H9 (cell line): Measurements from ENCODE around the gene MUC2. TPM values are rescaled to one million over a fixed set of nuclear protein-coding genes. Genes with fewer than 3 reads are reported as not detected.

ENCODE experiments used
- DNase-seq: peaks from one replicate; pipeline ENCODE4 v3.0.0-alpha.2; 2017
- H2AFZ ChIP-seq: one replicate; pipeline ENCODE4 v1.6.1; 2013; ENCODE audit warnings: mild to moderate bottlenecking, low read length, control low read depth, moderate library complexity
- H2AK5ac ChIP-seq: 2 replicates; pipeline ENCODE4 v1.6.1; 2013; ENCODE audit warnings: low read length, control low read depth, mixed read lengths; ENCODE audit not compliant: insufficient read length
- H2BK120ac ChIP-seq: one replicate; pipeline ENCODE4 v1.6.1; 2013; ENCODE audit warnings: low read depth, mild to moderate bottlenecking, low read length, control low read depth, inconsistent platforms; ENCODE audit not compliant: poor library complexity, severe bottlenecking
- H2BK12ac ChIP-seq: 2 replicates; pipeline ENCODE4 v1.6.1; 2013; ENCODE audit warnings: low read length, control low read depth, mixed read lengths, low read depth; ENCODE audit not compliant: insufficient read length
- H2BK15ac ChIP-seq: 2 replicates; pipeline ENCODE4 v1.6.1; 2013; ENCODE audit warnings: low read depth, low read length, control low read depth
- H2BK20ac ChIP-seq: one replicate; pipeline ENCODE4 v1.6.1; 2013; ENCODE audit warnings: low read depth, mild to moderate bottlenecking, low read length, control low read depth, inconsistent platforms; ENCODE audit not compliant: poor library complexity, severe bottlenecking
- H2BK5ac ChIP-seq: 2 replicates; pipeline ENCODE4 v1.6.1; 2013; ENCODE audit warnings: low read length, control low read depth, mixed read lengths; ENCODE audit not compliant: insufficient read length
- H3K14ac ChIP-seq: 2 replicates; pipeline ENCODE4 v1.6.1; 2013; ENCODE audit warnings: low read length, control low read depth; ENCODE audit not compliant: insufficient read depth
- H3K18ac ChIP-seq: 2 replicates; pipeline ENCODE4 v1.6.1; 2013; ENCODE audit warnings: low read depth, mild to moderate bottlenecking, mixed read lengths, low read length, control low read depth; ENCODE audit not compliant: insufficient read length
- H3K23ac ChIP-seq: 2 replicates; pipeline ENCODE4 v1.6.1; 2013; ENCODE audit warnings: low read length, control low read depth, mixed read lengths, low read depth; ENCODE audit not compliant: insufficient read length
- H3K23me2 ChIP-seq: 2 replicates; pipeline ENCODE4 v1.6.1; 2013; ENCODE audit warnings: low read depth, mild to moderate bottlenecking, mixed read lengths, low read length, control low read depth; ENCODE audit not compliant: insufficient read length, poor library complexity, severe bottlenecking
- H3K27ac ChIP-seq: 2 replicates; pipeline ENCODE4 v1.5.1; 2013; ENCODE audit warnings: low read length, control low read depth, mixed read lengths, low read depth; ENCODE audit not compliant: insufficient read length
- H3K27me3 ChIP-seq: 2 replicates; pipeline ENCODE4 v1.6.1; 2013; ENCODE audit warnings: low read length, control low read depth, inconsistent platforms; ENCODE audit not compliant: insufficient read depth
- H3K4ac ChIP-seq: 2 replicates; pipeline ENCODE4 v1.6.1; 2013; ENCODE audit warnings: low read depth, mild to moderate bottlenecking, control low read depth, inconsistent platforms, low read length, moderate library complexity
- H3K4me1 ChIP-seq: 2 replicates; pipeline ENCODE4 v1.6.1; 2013; ENCODE audit warnings: low read length, control low read depth, inconsistent platforms; ENCODE audit not compliant: insufficient read depth
- H3K4me2 ChIP-seq: 2 replicates; pipeline ENCODE4 v1.6.1; 2013; ENCODE audit warnings: low read length, control low read depth, mixed read lengths; ENCODE audit not compliant: insufficient read length, insufficient read depth
- H3K56ac ChIP-seq: 2 replicates; pipeline ENCODE4 v1.6.1; 2013; ENCODE audit warnings: low read depth, mild to moderate bottlenecking, mixed read lengths, low read length, control low read depth; ENCODE audit not compliant: insufficient read length
- H3K79me1 ChIP-seq: 2 replicates; pipeline ENCODE4 v1.6.1; 2013; ENCODE audit warnings: low read depth, mild to moderate bottlenecking, moderate library complexity, low read length, control low read depth, inconsistent platforms; ENCODE audit not compliant: insufficient read depth, poor library complexity, severe bottlenecking
- H3K79me2 ChIP-seq: 2 replicates; pipeline ENCODE4 v1.6.1; 2013; ENCODE audit warnings: low read length, control low read depth, inconsistent platforms; ENCODE audit not compliant: insufficient read depth
- H3K9ac ChIP-seq: 2 replicates; pipeline ENCODE4 v1.6.1; 2013; ENCODE audit warnings: low read length, control low read depth, mixed read lengths; ENCODE audit not compliant: insufficient read length; ENCODE audit errors: extremely low read depth
- H3K9me3 ChIP-seq: one replicate; pipeline ENCODE4 v1.6.1; 2013; ENCODE audit warnings: low read depth, low read length, inconsistent platforms; ENCODE audit not compliant: control insufficient read depth
- H3T11ph ChIP-seq: one replicate; pipeline ENCODE4 v1.6.1; 2013; ENCODE audit warnings: mild to moderate bottlenecking, low read length, control low read depth, inconsistent platforms
- H4K20me1 ChIP-seq: one replicate; pipeline ENCODE4 v1.6.1; 2013; ENCODE audit not compliant: control insufficient read depth, insufficient read length, insufficient read depth
- H4K5ac ChIP-seq: 2 replicates; pipeline ENCODE4 v1.6.1; 2013; ENCODE audit warnings: low read depth, mild to moderate bottlenecking, mixed read lengths, low read length, control low read depth; ENCODE audit not compliant: insufficient read length
- H4K8ac ChIP-seq: replicated peaks from 2 replicates; pipeline ENCODE4 v1.6.1; 2013; ENCODE audit warnings: low read length, control low read depth, mixed read lengths, low read depth; ENCODE audit not compliant: insufficient read length
- H4K91ac ChIP-seq: 2 replicates; pipeline ENCODE4 v1.6.1; 2013; ENCODE audit warnings: low read depth, mild to moderate bottlenecking, moderate library complexity, mixed read lengths, low read length, control low read depth; ENCODE audit not compliant: insufficient read length
- H3K27ac Mint-ChIP-seq, 3 experiments: 2 replicates in 2 of 3; 3 replicates in 1 of 3; pipeline ENCODE4 v1.8.0; 2020 to 2021; ENCODE audit warnings: mixed read lengths in 3 of 3, mild to moderate bottlenecking in 1 of 3, moderate library complexity in 1 of 3
- H3K27me3 Mint-ChIP-seq: 2 replicates; pipeline ENCODE4 v1.8.0; 2021; ENCODE audit warnings: low read depth, mild to moderate bottlenecking, moderate library complexity, mixed read lengths
- H3K36me3 Mint-ChIP-seq, 3 experiments: 2 replicates in 2 of 3; 3 replicates in 1 of 3; pipeline ENCODE4 v1.8.0; 2020 to 2021; ENCODE audit warnings: low read depth in 3 of 3, mixed read lengths in 3 of 3; ENCODE audit not compliant: insufficient read depth in 1 of 3
- H3K4me1 Mint-ChIP-seq, 2 experiments: 2 replicates each; pipeline ENCODE4 v1.8.0; 2020; ENCODE audit warnings: mixed read lengths in 2 of 2
- H3K4me3 Mint-ChIP-seq, 2 experiments: 2 replicates in 1 of 2; 3 replicates in 1 of 2; pipeline ENCODE4 v1.8.0; 2020 to 2021; ENCODE audit warnings: mild to moderate bottlenecking in 2 of 2, mixed read lengths in 2 of 2, moderate library complexity in 1 of 2
- H3K9me3 Mint-ChIP-seq, 2 experiments: 2 replicates in 1 of 2; 3 replicates in 1 of 2; pipeline ENCODE4 v1.8.0; 2020; ENCODE audit warnings: mild to moderate bottlenecking in 2 of 2, mixed read lengths in 2 of 2, moderate library complexity in 1 of 2
- CTCF ChIP-seq: fragments of 200-600 bp; sonication (generic); conservative IDR thresholded peaks from 3 replicates; pipeline ENCODE4 v1.8.0; 2021; ENCODE audit warnings: antibody characterized with exemption, mild to moderate bottlenecking
- WGBS: extraction: QIAGEN DNeasy Blood & Tissue Kit; methylation state at CpG from one replicate; pipeline ENCODE4 v1.1.7; 2013; ENCODE audit warnings: missing lambda C conversion rate, low lambda C conversion rate, mixed read lengths; ENCODE audit not compliant: insufficient read length; ENCODE audit errors: extremely low coverage; 5-methylcytosine and 5-hydroxymethylcytosine counted together
- total RNA-seq: library from RNA; stranded (reverse); gene quantifications from 2 replicates; pipeline ENCODE4 v1.2.1, GENCODE V29; 2021

Gene MUC2
- total RNA-seq, 1 experiment from 2014 or later = not detected

- Histone ChIP-seq H3K18ac (no peak overlapping the region), H3K9ac (no peak overlapping the region), H3K4ac (no peak overlapping the region), H2AFZ (no peak overlapping the region), H3K14ac (no peak overlapping the region), H2BK15ac (no peak overlapping the region), H4K5ac (no peak overlapping the region), H4K91ac (no peak overlapping the region), H4K20me1 (no peaks in the 10 kb centered on the region), H2BK12ac (no peak overlapping the region), H3K9me3 (no peaks in the 10 kb centered on the region), H2BK5ac (no peak overlapping the region), H2BK20ac (no peak overlapping the region), H3K4me2 (no peak overlapping the region), H4K8ac (no peak overlapping the region), H3K56ac (no peak overlapping the region), H3K79me1 (no peaks in the 10 kb centered on the region), H3K23ac (no peak overlapping the region), H3K27me3 (no peaks in the 10 kb centered on the region), H3K79me2 (no peaks in the 10 kb centered on the region), H2AK5ac (no peak overlapping the region), H3K27ac (no peak overlapping the region), H3K4me1 (no peaks in the 10 kb centered on the region), H3T11ph (no peak overlapping the region), H2BK120ac (no peak overlapping the region), H3K23me2 (no peaks in the 10 kb centered on the region)
- H3K27me3 Mint-ChIP-seq = no peaks in the 10 kb centered on the region
- no peaks in the 10 kb centered on the region for H3K36me3 Mint-ChIP-seq
- no peaks in the 10 kb centered on the region for H3K9me3 Mint-ChIP-seq
- no CpG with 5 or more reads among the region's 11 CpGs for WGBS
- DNase-seq = no peak
- H3K4me1 Mint-ChIP-seq = peaks cover 3 to 5% of the 10 kb centered on the region in 2 experiments; a peak in 3 of 4 replicates
- TF ChIP-seq CTCF = no peak
- H3K27ac Mint-ChIP-seq = no peak overlapping the region
- H3K4me3 Mint-ChIP-seq = no peak overlapping the region
These were observed 2.4 kb downstream of the MUC2 start for GRCh38 chr11:1077033-1077416.
